HG02798 (cell line): ENCODE data around the gene PRB3.

Experiments used
- ATAC-seq: cut with Tn5 transposase; IDR thresholded peaks from one replicate; pipeline ENCODE4 v1.9.1; 2021; ENCODE audit warnings: mild to moderate bottlenecking; ENCODE audit not compliant: unreplicated experiment, poor library complexity

The PRB3 gene

GRCh38 chr12:11269607-11270006 lies at the start of gene PRB3:
TSS of gene PRB3 (minus strand) at chr12:11269707. CDS start at chr12:11269669, 38 bp downstream.
- ATAC-seq = no peak

GRCh38 chr12:11310336-11310735 lies 40.8 kb upstream of the PRB3 start, which contains the start of gene PRB4:
TSS of gene PRB4 (minus strand) at chr12:11310436. CDS start at chr12:11310398, 38 bp downstream.
- ATAC-seq = no peak

GRCh38 chr12:11307143-11307542 lies 37.6 kb upstream of the PRB3 start:
- ATAC-seq = no peak

- no peak for ATAC-seq
Observed at GRCh38 chr12:11273449-11273848, 3.9 kb upstream of the PRB3 start.

GRCh38 chr12:11264501-11264900 lies 5.0 kb downstream of the PRB3 start:
- no peak for ATAC-seq

- ATAC-seq = no peak
Observed at GRCh38 chr12:11246489-11246888, 23.0 kb downstream of the PRB3 start.

GRCh38 chr12:11242656-11243055 lies 26.9 kb downstream of the PRB3 start:
- no peak for ATAC-seq

GRCh38 chr12:11240348-11240930 lies 29.1 kb downstream of the PRB3 start:
- ATAC-seq = no peak

- ATAC-seq = no peak
Observed at GRCh38 chr12:11238275-11238674, 31.2 kb downstream of the PRB3 start.

GRCh38 chr12:11233532-11233931 lies 36.0 kb downstream of the PRB3 start:
- no peak for ATAC-seq

GRCh38 chr12:11228296-11228879 lies 41.1 kb downstream of the PRB3 start:
- ATAC-seq = no peak

- ATAC-seq = no peak
Observed at GRCh38 chr12:11227373-11227772, 42.1 kb downstream of the PRB3 start.
